Naive thymus-derived CD4-positive, alpha-beta T cell (primary cell): ENCODE results near the gene THAP7. TPM values are rescaled to one million over a fixed set of nuclear protein-coding genes. Genes with fewer than 3 reads are reported as not detected.
A peak's percentile ranks its signal among the peaks of the same experiment; 100 is the strongest.

Source experiments
- ATAC-seq: fragments of 150-1000 bp; cut with Tn5 transposase; 2 replicates; pipeline ENCODE4 v1.10.0; 2021; ENCODE audit warnings: mild to moderate bottlenecking, moderate library complexity
- CTCF ChIA-PET: fragments of 350-600 bp; sonication (Branson Sonifier 250); formaldehyde crosslinking; loops from one replicate; lab custom pipeline; 2021; ENCODE audit warnings: antibody characterized with exemption; lab: Charles Lee
- POLR2A ChIA-PET: fragments of 350-600 bp; sonication (Branson Sonifier 250); formaldehyde crosslinking; loops from one replicate; lab custom pipeline; 2021; ENCODE audit warnings: antibody characterized with exemption, inconsistent platforms; lab: Charles Lee
- DNase-seq, 9 donors: peaks; one replicate each; pipeline versions ENCODE4 v3.0.0 to v3.0.0-alpha.2; 2020 to 2022; ENCODE audit warnings: mixed read lengths in 1 of 9
- H3K27ac ChIP-seq: one replicate; pipeline ENCODE4 v1.7.0; 2013; ENCODE audit warnings: mild to moderate bottlenecking, low read depth, low read length, moderate library complexity
- H3K27me3 ChIP-seq, 2 donors: one replicate each; pipeline ENCODE4 v1.7.0; 2013; ENCODE audit warnings: low read length in 2 of 2, mild to moderate bottlenecking in 2 of 2, moderate library complexity in 2 of 2; ENCODE audit not compliant: control insufficient read depth in 2 of 2, insufficient read depth in 2 of 2
- H3K36me3 ChIP-seq, 3 experiments: 1 replicate in 2 of 3; 2 replicates in 1 of 3; pipeline ENCODE4 v1.7.0; 2013; ENCODE audit warnings: low read length in 3 of 3, mild to moderate bottlenecking in 3 of 3, moderate library complexity in 1 of 3; ENCODE audit not compliant: insufficient read depth in 3 of 3, control insufficient read depth in 2 of 3
- H3K4me1 ChIP-seq, 2 donors: one replicate each; pipeline ENCODE4 v1.7.0; 2013; ENCODE audit warnings: low read length in 2 of 2, mild to moderate bottlenecking in 2 of 2, moderate library complexity in 1 of 2; ENCODE audit not compliant: control insufficient read depth in 2 of 2, insufficient read depth in 2 of 2
- H3K4me3 ChIP-seq: 2 replicates; pipeline ENCODE4 v1.7.0; 2013; ENCODE audit warnings: mild to moderate bottlenecking, low read length
- H3K9me3 ChIP-seq, 3 experiments: 1 replicate in 2 of 3; 2 replicates in 1 of 3; pipeline ENCODE4 v1.7.0; 2013; ENCODE audit warnings: low read length in 3 of 3; ENCODE audit not compliant: control insufficient read depth in 2 of 3
- H3K27ac Mint-ChIP-seq, 9 donors: one replicate each; pipeline ENCODE4 v1.8.0; 2020 to 2022; ENCODE audit warnings: mixed read lengths in 9 of 9, mild to moderate bottlenecking in 8 of 9, moderate library complexity in 5 of 9, inconsistent platforms in 2 of 9
- H3K27me3 Mint-ChIP-seq, 5 donors: one replicate each; pipeline ENCODE4 v1.8.0; 2021 to 2022; ENCODE audit warnings: mixed read lengths in 5 of 5, mild to moderate bottlenecking in 1 of 5
- H3K36me3 Mint-ChIP-seq, 5 donors: one replicate each; pipeline ENCODE4 v1.8.0; 2020 to 2022; ENCODE audit warnings: mixed read lengths in 5 of 5, mild to moderate bottlenecking in 3 of 5, inconsistent platforms in 1 of 5
- H3K4me1 Mint-ChIP-seq, 7 donors: one replicate each; pipeline ENCODE4 v1.8.0; 2020 to 2022; ENCODE audit warnings: mixed read lengths in 7 of 7, mild to moderate bottlenecking in 3 of 7, inconsistent platforms in 1 of 7
- H3K4me3 Mint-ChIP-seq, 10 donors: one replicate each; pipeline ENCODE4 v1.8.0; 2020 to 2022; ENCODE audit warnings: mild to moderate bottlenecking in 10 of 10, mixed read lengths in 10 of 10, moderate library complexity in 6 of 10, inconsistent platforms in 2 of 10
- H3K9me3 Mint-ChIP-seq, 11 donors: one replicate each; pipeline ENCODE4 v1.8.0; 2020 to 2022; ENCODE audit warnings: mixed read lengths in 11 of 11, mild to moderate bottlenecking in 4 of 11, inconsistent platforms in 1 of 11, moderate library complexity in 1 of 11
- intact Hi-C, 2 donors: fragments of 100-400 bp; cut with micrococcal nuclease; formaldehyde crosslinking; loops; one replicate each; pipeline ENCODE4 v1.15.1; 2023
- polyA plus RNA-seq, 2 donors: library from polyadenylated mRNA; unstranded; fragments of 300-500 nt; fragmentation: Illumina TruSeq; gene quantifications; one replicate each; pipeline ENCODE4 v1.2.3, GENCODE V29; 2021
- total RNA-seq, 6 experiments: library from RNA in 5 of 6; stranded (reverse) in 5 of 6; gene quantifications; 1 replicate in 5 of 6; 2 replicates in 1 of 6; pipeline ENCODE4 v1.2.3 and lab custom pipeline; 2021 to 2026

THAP7 gene
- total and polyA plus RNA-seq, 7 experiments from 2014 or later: 25.8 to 73.3 (median 64.7) TPM

DNA sequence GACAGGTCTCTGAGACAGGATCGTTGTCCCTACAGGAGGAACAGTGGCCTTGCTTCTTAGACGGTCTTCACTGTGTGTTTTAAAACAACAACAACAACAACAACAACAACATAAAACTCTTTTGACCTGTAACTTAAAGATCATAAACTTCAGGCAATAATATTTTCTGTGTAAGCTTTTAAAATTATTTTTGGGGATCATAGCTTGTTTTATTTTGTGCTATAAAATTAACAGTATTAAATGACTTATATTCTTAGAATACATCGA lies 48.6 kb downstream of the THAP7 start:
- Mint-ChIP-seq H3K9me3 (peaks cover 0 to 2% (median 0%) of the 10 kb centered on the region in 11 donors), H3K27ac (no peak overlapping the region), H3K4me3 (no peak overlapping the region), H3K27me3 (peaks cover 5 to 19% (median 9%) of the 10 kb centered on the region in 5 donors), H3K4me1 (peaks cover 18 to 32% (median 22%) of the 10 kb centered on the region in 7 donors), H3K36me3 (peaks cover 10 to 30% (median 15%) of the 10 kb centered on the region in 5 donors)
- H3K4me3 ChIP-seq: no peak overlapping the region
- peaks cover 0 to 53% (median 7%) of the 10 kb centered on the region in 3 experiments for H3K36me3 ChIP-seq
- DNase-seq: no peak
- peaks cover 3 to 21% of the 10 kb centered on the region in 2 donors for H3K4me1 ChIP-seq
- ChIA-PET CTCF (no interaction called here), POLR2A (no interaction called here)
- H3K27ac ChIP-seq: no peak overlapping the region
- peaks cover 0 to 9% of the 10 kb centered on the region in 2 donors for H3K27me3 ChIP-seq
- intact Hi-C loops: no loop called here
- H3K9me3 ChIP-seq: no peaks in the 10 kb centered on the region
- ATAC-seq: no peak

DNA sequence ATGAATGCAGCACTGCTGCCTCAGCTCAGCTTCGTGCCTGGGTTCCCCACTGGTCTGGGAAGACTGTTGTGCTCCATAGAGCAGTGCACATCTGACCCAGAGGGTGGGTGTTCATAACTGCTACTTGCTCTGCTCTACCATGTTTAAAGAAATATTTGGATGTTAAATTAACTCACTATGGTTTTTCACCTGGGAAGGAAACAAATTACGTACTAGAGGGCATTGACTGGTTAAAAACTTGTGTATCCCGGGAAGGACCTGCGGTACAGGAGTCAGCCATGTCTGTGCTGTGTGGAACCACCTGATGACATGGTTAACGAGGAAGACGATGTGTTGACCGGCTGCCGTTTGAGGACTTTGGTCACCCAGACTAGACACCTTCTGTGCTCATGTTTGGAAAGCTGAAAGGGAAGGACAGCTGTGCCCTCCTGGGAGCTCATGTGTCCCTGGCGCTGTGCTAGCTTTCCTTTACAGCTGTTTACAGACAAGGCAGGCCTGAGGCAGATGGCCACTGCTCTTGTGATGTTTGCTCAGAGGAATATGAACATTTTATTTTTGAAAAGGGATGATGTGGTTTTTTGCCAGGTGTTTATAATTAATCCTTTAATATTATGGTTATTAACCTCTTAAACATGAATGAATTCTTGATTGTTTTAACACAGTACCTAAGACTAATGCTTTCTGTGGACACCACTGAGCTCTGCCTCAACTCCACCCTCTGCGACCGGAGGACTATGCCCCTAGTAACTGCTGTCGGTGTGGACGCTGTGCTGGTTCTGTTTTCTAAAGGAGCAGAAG lies 49.2 kb downstream of the THAP7 start:
- peaks cover 0 to 9% of the 10 kb centered on the region in 2 donors for H3K27me3 ChIP-seq
- no peaks in the 10 kb centered on the region for H3K9me3 ChIP-seq
- ATAC-seq: no peak
- intact Hi-C loops: no loop called here
- peaks cover 0 to 53% (median 7%) of the 10 kb centered on the region in 3 experiments for H3K36me3 ChIP-seq
- peak overlapping the region in 1 of 9 donors; percentile 8 for H3K27ac Mint-ChIP-seq
- H3K4me3 Mint-ChIP-seq: no peak overlapping the region
- H3K9me3 Mint-ChIP-seq: peaks cover 0 to 2% (median 0%) of the 10 kb centered on the region in 11 donors
- POLR2A ChIA-PET: no interaction called here
- H3K36me3 Mint-ChIP-seq: peaks cover 10 to 30% (median 15%) of the 10 kb centered on the region in 5 donors
- no peak overlapping the region for H3K4me3 ChIP-seq
- CTCF ChIA-PET: no interaction called here
- peaks cover 19 to 33% (median 24%) of the 10 kb centered on the region in 7 donors for H3K4me1 Mint-ChIP-seq
- H3K27me3 Mint-ChIP-seq: peaks cover 0 to 14% (median 4%) of the 10 kb centered on the region in 5 donors
- H3K27ac ChIP-seq: no peak overlapping the region
- no peak for DNase-seq
- H3K4me1 ChIP-seq: peaks cover 3 to 21% of the 10 kb centered on the region in 2 donors

DNA sequence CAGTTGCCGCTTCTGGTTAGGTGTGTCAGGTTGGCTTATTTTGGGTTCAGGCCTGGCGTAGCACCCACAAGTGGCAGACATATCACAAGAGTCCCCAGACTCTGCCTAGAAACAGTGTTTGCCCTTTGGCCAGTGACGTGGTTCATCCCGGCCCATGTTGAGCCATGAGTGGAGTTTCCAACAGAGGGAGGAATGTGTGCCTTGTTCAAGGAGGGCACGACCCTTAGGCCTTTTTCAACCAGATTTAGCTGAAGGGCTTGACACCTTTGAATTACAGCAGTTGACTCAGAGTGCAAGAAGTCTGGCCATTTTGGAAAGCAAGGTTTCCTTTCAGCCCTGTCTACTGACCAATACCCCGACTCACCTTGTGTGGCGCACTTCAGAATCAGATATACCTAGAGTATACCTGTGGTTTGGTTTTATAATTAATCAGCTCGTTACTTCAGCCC lies 50.0 kb downstream of the THAP7 start:
- CTCF ChIA-PET: no interaction called here
- Histone ChIP-seq H3K4me3 (no peak overlapping the region), H3K27me3 (peaks cover 0 to 5% of the 10 kb centered on the region in 2 donors), H3K36me3 (peaks cover 3 to 53% (median 7%) of the 10 kb centered on the region in 3 experiments), H3K4me1 (peaks cover 1 to 20% of the 10 kb centered on the region in 2 donors), H3K27ac (no peak overlapping the region), H3K9me3 (no peaks in the 10 kb centered on the region)
- H3K4me1 Mint-ChIP-seq: peaks cover 19 to 38% (median 25%) of the 10 kb centered on the region in 7 donors
- intact Hi-C loops: no loop called here
- no peak for ATAC-seq
- peaks cover 0 to 2% (median 0%) of the 10 kb centered on the region in 11 donors for H3K9me3 Mint-ChIP-seq
- H3K4me3 Mint-ChIP-seq: no peak overlapping the region
- DNase-seq: no peak
- H3K27me3 Mint-ChIP-seq: peaks cover 0 to 8% (median 4%) of the 10 kb centered on the region in 5 donors
- POLR2A ChIA-PET: no interaction called here
- peaks cover 10 to 30% (median 15%) of the 10 kb centered on the region in 5 donors for H3K36me3 Mint-ChIP-seq
- no peak overlapping the region for H3K27ac Mint-ChIP-seq

GRCh38 chr22:20951151-20951931 lies 50.6 kb downstream of the THAP7 start:
- ATAC-seq: no peak

GRCh38 chr22:20949698-20950183 lies 52.2 kb downstream of the THAP7 start:
- ATAC-seq (no peak), DNase-seq (no peak)
- Histone ChIP-seq H3K36me3 (peaks cover 3 to 53% (median 7%) of the 10 kb centered on the region in 3 experiments), H3K9me3 (no peaks in the 10 kb centered on the region), H3K4me3 (no peak overlapping the region), H3K4me1 (peaks cover 0 to 24% of the 10 kb centered on the region in 2 donors), H3K27me3 (no peaks in the 10 kb centered on the region), H3K27ac (no peak overlapping the region)
- Mint-ChIP-seq H3K36me3 (peaks cover 10 to 34% (median 15%) of the 10 kb centered on the region in 5 donors), H3K9me3 (peaks cover 0 to 2% (median 0%) of the 10 kb centered on the region in 11 donors), H3K4me3 (peak overlapping the region in 2 of 10 donors; percentile 19 to 39), H3K4me1 (peaks cover 31 to 52% (median 42%) of the 10 kb centered on the region in 7 donors), H3K27me3 (no peaks in the 10 kb centered on the region), H3K27ac (peak overlapping the region in 8 of 9 donors; percentile 18 to 72 (median 64))
- ChIA-PET CTCF (no interaction called here), POLR2A (interaction anchor here (1.0 kb wide), 1 partner anchor 9 kb away, joined by 4 read pairs; no protein-coding TSS in a partner anchor)
- intact Hi-C loops: no loop called here

More at GRCh38 chr22:20951151-20951931, 50.6 kb downstream of the THAP7 start:
- H3K36me3 Mint-ChIP-seq: peaks cover 10 to 30% (median 15%) of the 10 kb centered on the region in 5 donors
- ChIA-PET CTCF (interaction anchor here (1.2 kb wide), 1 partner anchor 118 kb away, joined by 3 read pairs; no protein-coding TSS in a partner anchor), POLR2A (no interaction called here)
- H3K4me3 Mint-ChIP-seq: no peak overlapping the region
- peak overlapping the region in 1 of 9 donors; percentile 67 for H3K27ac Mint-ChIP-seq
- no peak for DNase-seq
- no peak overlapping the region for H3K4me3 ChIP-seq
- peaks cover 22 to 39% (median 29%) of the 10 kb centered on the region in 7 donors for H3K4me1 Mint-ChIP-seq
- H3K36me3 ChIP-seq: peaks cover 3 to 53% (median 7%) of the 10 kb centered on the region in 3 experiments
- no peak overlapping the region for H3K27ac ChIP-seq
- no peaks in the 10 kb centered on the region for H3K27me3 ChIP-seq
- H3K27me3 Mint-ChIP-seq: peaks cover 0 to 3% (median 2%) of the 10 kb centered on the region in 5 donors
- peaks cover 0 to 2% (median 0%) of the 10 kb centered on the region in 11 donors for H3K9me3 Mint-ChIP-seq
- H3K4me1 ChIP-seq: peaks cover 0 to 16% of the 10 kb centered on the region in 2 donors
- H3K9me3 ChIP-seq: no peaks in the 10 kb centered on the region
- intact Hi-C loops: no loop called here
